Common myeloid progenitor, CD34-positive (primary cell): Measurements from ENCODE around the gene SHC1. TPM values are rescaled to one million over a fixed set of nuclear protein-coding genes. Genes with fewer than 3 reads are reported as not detected.

Source experiments
- CTCF ChIA-PET: fragments of 350-600 bp; sonication (Branson Sonifier 250); formaldehyde crosslinking; loops from one replicate; lab custom pipeline; 2021; ENCODE audit warnings: antibody characterized with exemption; lab: Charles Lee
- POLR2A ChIA-PET: fragments of 350-600 bp; sonication (Branson Sonifier 250); formaldehyde crosslinking; loops from one replicate; lab custom pipeline; 2021; ENCODE audit warnings: antibody characterized with exemption; lab: Charles Lee
- DNase-seq, 3 donors: peaks; one replicate each; pipeline versions ENCODE4 v3.0.0 to v3.0.0-alpha.2; 2013
- H3K27ac ChIP-seq, 2 experiments: 1 replicate in 1 of 2; 2 replicates in 1 of 2; pipeline ENCODE4 v1.7.0; 2013; ENCODE audit warnings: inconsistent platforms in 2 of 2, low read length in 2 of 2, mild to moderate bottlenecking in 2 of 2, low read depth in 1 of 2, moderate library complexity in 1 of 2; ENCODE audit not compliant: severe bottlenecking in 2 of 2, insufficient read depth in 1 of 2, poor library complexity in 1 of 2
- H3K27me3 ChIP-seq, 5 experiments: replicated peaks in 2 of 5; 1 replicate in 3 of 5; 2 replicates in 2 of 5; pipeline versions ENCODE4 v1.6.1 to v1.7.0; 2013; ENCODE audit warnings: low read length in 4 of 5, mild to moderate bottlenecking in 2 of 5, moderate library complexity in 2 of 5, inconsistent platforms in 1 of 5; ENCODE audit not compliant: insufficient read depth in 5 of 5, control insufficient read depth in 4 of 5
- H3K36me3 ChIP-seq, 4 experiments: 1 replicate in 2 of 4; 2 replicates in 2 of 4; pipeline versions ENCODE4 v1.6.1 to v1.7.0; 2013; ENCODE audit warnings: low read length in 3 of 4, control low read depth in 1 of 4, mild to moderate bottlenecking in 1 of 4; ENCODE audit not compliant: control insufficient read depth in 4 of 4, insufficient read depth in 4 of 4
- H3K4me1 ChIP-seq, 4 experiments: 1 replicate in 3 of 4; 2 replicates in 1 of 4; pipeline versions ENCODE4 v1.6.1 to v1.7.1; 2013; ENCODE audit warnings: low read length in 3 of 4, mild to moderate bottlenecking in 3 of 4, control low read depth in 1 of 4, inconsistent platforms in 1 of 4, moderate library complexity in 1 of 4; ENCODE audit not compliant: control insufficient read depth in 4 of 4, insufficient read depth in 4 of 4; ENCODE audit errors: control extremely low read depth in 1 of 4
- H3K4me3 ChIP-seq, 7 experiments: 1 replicate in 4 of 7; 2 replicates in 3 of 7; pipeline versions ENCODE4 v1.5.1 to v1.7.0; 2013; ENCODE audit warnings: mild to moderate bottlenecking in 7 of 7, low read length in 6 of 7, moderate library complexity in 6 of 7, inconsistent platforms in 2 of 7, low read depth in 2 of 7, control low read depth in 1 of 7; ENCODE audit not compliant: insufficient read depth in 4 of 7, control insufficient read depth in 1 of 7; ENCODE audit errors: extremely low read depth in 1 of 7
- H3K9me3 ChIP-seq, 5 experiments: 1 replicate in 4 of 5; 2 replicates in 1 of 5; pipeline versions ENCODE4 v1.6.1 to v1.7.1; 2013; ENCODE audit warnings: low read length in 4 of 5, mild to moderate bottlenecking in 2 of 5, inconsistent platforms in 1 of 5, low read depth in 1 of 5, moderate library complexity in 1 of 5; ENCODE audit not compliant: control insufficient read depth in 4 of 5, insufficient read depth in 2 of 5; ENCODE audit errors: control extremely low read depth in 1 of 5
- WGBS: methylation state at CpG from one replicate; pipeline ENCODE4 v1.1.5; 2013; ENCODE audit not compliant: insufficient coverage; 5-methylcytosine and 5-hydroxymethylcytosine counted together
- polyA plus RNA-seq: library from polyadenylated mRNA; unstranded; fragments of 120-200 nt; gene quantifications from one replicate; pipeline ENCODE4 v1.2.1, GENCODE V29; 2013

The SHC1 gene
- polyA plus RNA-seq, result 45.7 TPM

GRCh38 chr1:154970631-154971340 is at the start of gene SHC1:
SHC1 (minus strand) TSS chr1:154970747; CDS start chr1:154970526, 221 bp downstream.
- peak within 1 kb of the TSS in 4 of 7 experiments; percentile 33 to 71 (median 54) for H3K4me3 ChIP-seq
- no peaks in the 10 kb centered on the region for H3K9me3 ChIP-seq
- POLR2A ChIA-PET, result interaction anchor here (0.7 to 1.4 kb wide), 3 partner anchors 10 to 15 kb away, joined by 3 to 6 read pairs (median 4); partner anchors contain the start of genes FLAD1, PBXIP1 and PYGO2
- peak; percentile 69 to 87 (median 87) for DNase-seq
- H3K4me1 ChIP-seq, result peaks cover 6 to 52% (median 45%) of the 10 kb centered on the region in 4 experiments
- CTCF ChIA-PET, result interaction anchor here (1.0 to 20.2 kb wide), 9 partner anchors 10 to 82 kb away, joined by 3 to 320 read pairs (median 7); partner anchors contain the start of genes LENEP, PBXIP1, PYGO2 and ZBTB7B
- peak within 1 kb of the TSS; percentile 46 to 77 for H3K27ac ChIP-seq
- no peaks in the 10 kb centered on the region for H3K27me3 ChIP-seq
- 18% methylated on average over 8 of the region's 15 CpGs for WGBS
- H3K36me3 ChIP-seq, result peaks cover 4 to 29% (median 24%) of the 10 kb centered on the region in 4 experiments

DNA sequence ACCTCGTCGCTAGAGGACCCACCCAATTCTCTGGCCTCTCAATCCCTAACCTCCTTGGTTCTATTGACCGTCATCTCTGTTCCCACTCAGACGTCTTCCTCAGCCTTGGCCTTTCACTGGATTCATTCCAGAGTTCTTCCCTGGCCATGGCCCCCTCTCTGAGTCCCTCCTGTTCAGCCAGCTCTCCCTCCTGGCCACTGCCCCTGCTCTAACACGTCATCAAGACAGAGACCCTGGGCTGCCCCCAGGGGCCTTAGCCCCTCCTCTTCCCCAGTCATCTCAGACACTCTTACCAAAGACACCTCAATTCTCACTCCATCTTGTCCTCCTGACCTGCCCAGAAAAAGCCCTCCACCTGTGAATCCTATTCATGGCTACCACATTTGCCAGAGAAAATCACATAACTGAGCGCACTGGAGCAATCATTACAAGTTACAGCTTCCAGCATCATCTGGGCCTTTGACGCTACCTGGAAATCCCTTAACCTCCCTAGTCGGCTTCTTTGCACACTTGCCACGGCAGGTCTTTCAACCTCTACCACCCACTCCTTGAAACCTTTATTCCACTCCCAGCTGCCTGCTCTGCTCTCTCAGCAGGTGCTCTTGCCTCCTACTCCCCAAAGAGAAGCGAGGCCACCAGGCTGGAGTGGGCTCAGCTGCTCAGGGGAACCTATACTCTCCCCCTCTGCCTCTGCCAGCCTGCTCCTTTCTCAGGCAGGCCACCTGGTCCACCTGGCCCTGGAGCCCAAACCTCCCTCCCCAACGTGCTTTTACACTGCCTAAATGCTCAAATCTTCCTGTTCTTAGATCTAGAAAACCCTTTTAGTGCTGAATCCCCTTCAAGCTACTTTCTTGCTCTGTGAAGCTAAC is 49.1 kb upstream of the SHC1 start:
- ChIA-PET POLR2A (no interaction called here), CTCF (interaction anchor here (0.7 to 12.4 kb wide), 15 partner anchors 9 to 76 kb away, joined by 3 to 233 read pairs (median 5); partner anchors contain the start of genes LENEP, PBXIP1, PYGO2 and ZBTB7B)
- Histone ChIP-seq H3K4me1 (peaks cover 0 to 35% (median 28%) of the 10 kb centered on the region in 4 experiments), H3K27me3 (no peaks in the 10 kb centered on the region), H3K27ac (no peak overlapping the region), H3K36me3 (peaks cover 0 to 20% (median 2%) of the 10 kb centered on the region in 4 experiments), H3K4me3 (no peak overlapping the region), H3K9me3 (no peaks in the 10 kb centered on the region)
- WGBS, result 93% methylated on average over 10 of the region's 11 CpGs
- no peak for DNase-seq

- POLR2A ChIA-PET, result interaction anchor here (1.6 kb wide), 1 partner anchor 64 kb away, joined by 6 read pairs; the partner anchor contains the start of gene PBXIP1
- H3K4me1 ChIP-seq, result peaks cover 0 to 44% (median 36%) of the 10 kb centered on the region in 4 experiments
- no peak for DNase-seq
These were observed 48.2 kb upstream of the SHC1 start for GRCh38 chr1:155018617-155019348.

GRCh38 chr1:155017946-155018316 is 47.4 kb upstream of the SHC1 start:
- Histone ChIP-seq H3K4me3 (peak overlapping the region in 5 of 7 experiments; percentile 26 to 68 (median 60)), H3K27me3 (no peaks in the 10 kb centered on the region), H3K27ac (peak overlapping the region in 1 of 2 experiments; percentile 68), H3K9me3 (no peaks in the 10 kb centered on the region), H3K36me3 (peaks cover 0 to 26% (median 2%) of the 10 kb centered on the region in 4 experiments), H3K4me1 (peaks cover 0 to 52% (median 43%) of the 10 kb centered on the region in 4 experiments)
- ChIA-PET POLR2A (interaction anchor here (1.0 to 1.6 kb wide), 2 partner anchors 27 to 63 kb away, joined by 3 to 6 read pairs; partner anchors contain the start of gene PBXIP1), CTCF (interaction anchor here (1.1 to 12.4 kb wide), 21 partner anchors 8 to 458 kb away, joined by 3 to 233 read pairs (median 5); partner anchors contain the start of genes ADAM15, FLAD1, LENEP and PBXIP1)
- DNase-seq, result no peak
- WGBS, result 0% methylated on average over 2 of the region's 6 CpGs

More at GRCh38 chr1:155018617-155019348, 48.2 kb upstream of the SHC1 start:
- CTCF ChIA-PET, result interaction anchor here (0.7 to 12.4 kb wide), 22 partner anchors 7 to 459 kb away, joined by 3 to 233 read pairs (median 4); partner anchors contain the start of genes FLAD1, LENEP, PBXIP1 and PMVK
- no peak overlapping the region for H3K27ac ChIP-seq
- peaks cover 0 to 26% (median 2%) of the 10 kb centered on the region in 4 experiments for H3K36me3 ChIP-seq
- no peaks in the 10 kb centered on the region for H3K9me3 ChIP-seq
- H3K4me3 ChIP-seq, result no peak overlapping the region
- no peaks in the 10 kb centered on the region for H3K27me3 ChIP-seq
- 93% methylated on average over 3 of the region's 8 CpGs for WGBS

- H3K4me3 ChIP-seq, result peak overlapping the region; percentile 4 to 68 (median 41)
- peaks cover 0 to 26% (median 2%) of the 10 kb centered on the region in 4 experiments for H3K36me3 ChIP-seq
- H3K4me1 ChIP-seq, result peaks cover 0 to 58% (median 48%) of the 10 kb centered on the region in 4 experiments
- 0% methylated on average over 17 of the region's 49 CpGs for WGBS
- ChIA-PET POLR2A (interaction anchor here (0.6 to 1.6 kb wide), 6 partner anchors 15 to 281 kb away, joined by 3 to 6 read pairs (median 3); partner anchors contain the start of genes ADAM15, PBXIP1 and ZBTB7B), CTCF (interaction anchor here (1.0 to 12.4 kb wide), 25 partner anchors 9 to 457 kb away, joined by 3 to 233 read pairs (median 5); partner anchors contain the start of genes ADAM15, FLAD1, LENEP and PBXIP1)
- DNase-seq, result peak; percentile 91 to 94 (median 94)
- peak overlapping the region in 1 of 2 experiments; percentile 68 for H3K27ac ChIP-seq
- no peaks in the 10 kb centered on the region for H3K9me3 ChIP-seq
- no peaks in the 10 kb centered on the region for H3K27me3 ChIP-seq
These were observed 46.7 kb upstream of the SHC1 start for GRCh38 chr1:155017041-155017945.
